Adipocyte (in vitro differentiated cells): Measurements from ENCODE around the gene CAMK2N1.
"Not testable (repeated sequence)": the region's sequence is repeated elsewhere in the genome, so short reads cannot be mapped to it uniquely, and the experiment has no call there.

ENCODE experiments used
- DNase-seq: peaks from one replicate; pipeline ENCODE4 v3.0.0-alpha.2; 2015; ENCODE audit warnings: low read depth
- H3K27me3 ChIP-seq: replicated peaks from 2 replicates; pipeline ENCODE4 v1.7.0; 2013; ENCODE audit warnings: mild to moderate bottlenecking, low read length, moderate library complexity; ENCODE audit not compliant: control insufficient read depth, insufficient read depth
- H3K36me3 ChIP-seq: 2 replicates; pipeline ENCODE4 v1.7.0; 2013; ENCODE audit warnings: low read length, mild to moderate bottlenecking, moderate library complexity; ENCODE audit not compliant: control insufficient read depth, insufficient read depth, severe bottlenecking
- H3K4me1 ChIP-seq: 2 replicates; pipeline ENCODE4 v1.7.0; 2013; ENCODE audit warnings: mild to moderate bottlenecking, low read length, moderate library complexity; ENCODE audit not compliant: control insufficient read depth, insufficient read depth
- H3K4me3 ChIP-seq: 2 replicates; pipeline ENCODE4 v1.7.0; 2013; ENCODE audit warnings: mild to moderate bottlenecking, low read length, moderate library complexity
- H3K9ac ChIP-seq: 2 replicates; pipeline ENCODE4 v1.7.0; 2013; ENCODE audit warnings: mild to moderate bottlenecking, low read length, moderate library complexity
- H3K9me3 ChIP-seq: 2 replicates; pipeline ENCODE4 v1.7.0; 2013; ENCODE audit warnings: mild to moderate bottlenecking, low read length, moderate library complexity; ENCODE audit not compliant: control insufficient read depth

Gene CAMK2N1

DNA sequence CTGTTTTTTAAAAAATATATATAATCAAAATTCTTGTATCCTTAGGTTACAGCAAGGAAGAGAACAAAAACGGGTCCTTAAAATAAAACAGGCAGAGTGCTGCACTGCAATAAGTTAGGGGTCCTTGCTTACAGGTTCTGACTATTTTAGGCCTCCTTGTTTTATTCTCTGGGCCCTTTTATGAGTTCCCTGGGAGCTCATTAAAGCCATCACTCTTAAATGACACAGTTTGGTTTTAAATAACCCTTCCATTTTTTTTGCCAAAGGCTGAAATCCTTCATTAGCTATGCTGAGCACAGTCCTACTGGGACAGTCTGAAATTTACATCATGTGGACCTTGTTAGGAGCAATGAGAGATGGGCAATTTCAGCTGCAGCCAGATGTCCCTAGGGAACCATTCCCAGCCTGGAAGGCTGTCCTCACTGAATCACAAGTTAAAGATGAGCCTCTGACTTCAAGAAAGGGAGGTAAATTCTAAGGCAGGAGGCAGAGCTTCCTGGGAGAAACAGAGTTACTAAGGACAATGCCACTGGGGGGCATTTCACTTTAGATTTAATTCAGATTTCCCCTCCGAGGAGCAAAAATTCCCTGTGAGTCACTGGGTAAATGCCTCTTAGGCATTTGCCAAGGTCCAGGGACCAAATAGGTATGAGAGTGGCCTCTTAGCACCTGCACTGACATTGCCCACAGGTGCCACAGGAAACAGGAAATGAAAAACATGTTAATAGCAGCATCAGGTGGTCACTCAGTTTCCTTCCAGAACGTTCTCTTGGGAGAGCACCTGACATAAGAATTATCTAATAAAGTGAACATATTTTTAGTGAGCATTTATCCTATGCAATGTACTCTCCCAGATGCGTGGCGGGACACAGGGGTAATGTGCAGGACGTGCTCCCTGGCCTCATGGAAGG is 25.8 kb upstream of the CAMK2N1 start:
- Histone ChIP-seq H3K4me3 (no peak overlapping the region), H3K27me3 (no peaks in the 10 kb centered on the region), H3K36me3 (no peaks in the 10 kb centered on the region), H3K9me3 (no peaks in the 10 kb centered on the region), H3K9ac (no peak overlapping the region), H3K4me1 (peaks cover 18% of the 10 kb centered on the region)
- no peak for DNase-seq

DNA sequence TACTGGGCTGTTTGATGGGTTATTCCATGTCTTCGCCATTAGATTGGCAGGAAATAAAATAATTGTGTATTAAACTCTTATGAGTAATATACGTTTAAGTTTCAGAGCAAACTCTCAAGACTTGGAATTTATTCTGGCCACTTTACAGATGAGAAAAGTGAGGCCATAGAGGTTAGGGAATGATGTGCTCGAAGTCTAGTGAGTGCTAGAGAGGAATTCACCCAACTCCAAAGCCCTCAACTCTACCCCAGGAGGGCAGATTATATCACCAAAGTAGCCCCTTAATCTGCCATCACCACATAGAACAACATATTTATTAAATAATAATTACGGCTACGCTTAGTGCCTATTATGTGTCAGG is 22.4 kb upstream of the CAMK2N1 start:
- no peaks in the 10 kb centered on the region for H3K9me3 ChIP-seq

DNA sequence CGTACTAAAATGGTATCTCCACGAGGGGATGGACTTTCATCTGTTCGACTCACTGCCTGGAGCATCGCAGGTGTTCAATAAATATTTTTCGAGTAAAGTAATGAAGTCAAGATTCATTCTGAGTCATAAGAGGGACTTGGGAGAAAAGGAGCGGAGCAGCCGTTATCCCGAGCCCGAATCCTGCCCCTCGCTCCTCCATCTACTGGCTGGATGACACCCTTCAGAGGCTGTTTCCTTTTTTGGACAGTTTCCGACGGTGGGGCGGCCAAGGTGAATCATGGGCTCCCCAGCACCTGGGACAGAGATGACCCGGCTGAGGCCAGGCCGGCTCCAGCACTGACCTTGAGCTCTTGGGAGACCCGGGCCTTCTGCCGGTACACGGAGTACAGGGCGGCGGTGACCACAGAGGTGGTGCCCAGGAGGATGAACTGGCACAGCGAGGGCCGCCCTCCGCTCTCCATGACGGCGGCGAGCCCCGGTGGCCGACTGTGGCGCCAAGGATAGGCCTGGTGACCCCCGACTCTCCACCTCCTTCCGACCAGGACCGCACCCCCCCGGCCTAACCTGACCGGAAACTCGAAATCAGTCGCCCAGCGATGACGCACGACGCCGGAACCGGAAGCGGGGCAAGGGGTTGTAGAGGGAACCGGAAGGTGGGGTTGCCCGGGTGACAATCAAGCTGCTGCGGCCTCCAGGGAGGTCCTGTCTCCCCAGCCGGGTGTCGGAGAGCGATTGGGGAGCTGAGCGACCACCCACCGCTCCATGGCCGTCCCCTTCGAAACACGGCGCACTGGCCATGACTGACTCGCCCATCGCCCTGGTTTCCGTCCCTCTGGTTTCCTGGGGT is 21.8 kb upstream of the CAMK2N1 start, which contains the start of gene MUL1:
TSS of gene MUL1 (minus strand) at position 588 of the 847 bp plus-strand sequence. CDS start at position 461, 127 bp downstream.
- H3K4me3 ChIP-seq: peak within 1 kb of the TSS; percentile 94
- peaks cover 5% of the 10 kb centered on the region for H3K36me3 ChIP-seq
- H3K9ac ChIP-seq: peak within 1 kb of the TSS; percentile 97
- H3K4me1 ChIP-seq: peaks cover 26% of the 10 kb centered on the region
- H3K9me3 ChIP-seq: no peaks in the 10 kb centered on the region
- DNase-seq: peak; percentile 97
- H3K27me3 ChIP-seq: no peaks in the 10 kb centered on the region

More for the DNA sequence above, 22.4 kb upstream of the CAMK2N1 start:
- H3K27me3 ChIP-seq: no peaks in the 10 kb centered on the region
- no peaks in the 10 kb centered on the region for H3K36me3 ChIP-seq
- peak overlapping the region; percentile 94 for H3K4me3 ChIP-seq
- no peak for DNase-seq
- H3K4me1 ChIP-seq: peaks cover 26% of the 10 kb centered on the region
- H3K9ac ChIP-seq: peak overlapping the region; percentile 97

DNA sequence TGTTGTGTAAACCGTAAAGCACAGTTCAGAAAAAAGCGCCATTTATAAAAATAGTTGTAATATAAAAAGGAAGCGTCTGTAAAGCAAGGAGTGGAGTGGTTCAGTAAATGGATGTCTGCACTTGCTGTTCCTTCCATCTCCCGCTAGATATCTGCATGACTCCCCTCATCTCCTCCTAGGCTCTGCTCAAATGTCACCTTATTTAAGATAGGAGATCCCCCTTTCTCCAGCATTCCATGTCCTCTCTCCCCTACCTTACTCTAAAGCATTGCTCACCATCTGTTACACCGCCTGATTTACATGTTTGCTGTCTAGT is 21.2 kb upstream of the CAMK2N1 start:
- no peaks in the 10 kb centered on the region for H3K9me3 ChIP-seq

DNA sequence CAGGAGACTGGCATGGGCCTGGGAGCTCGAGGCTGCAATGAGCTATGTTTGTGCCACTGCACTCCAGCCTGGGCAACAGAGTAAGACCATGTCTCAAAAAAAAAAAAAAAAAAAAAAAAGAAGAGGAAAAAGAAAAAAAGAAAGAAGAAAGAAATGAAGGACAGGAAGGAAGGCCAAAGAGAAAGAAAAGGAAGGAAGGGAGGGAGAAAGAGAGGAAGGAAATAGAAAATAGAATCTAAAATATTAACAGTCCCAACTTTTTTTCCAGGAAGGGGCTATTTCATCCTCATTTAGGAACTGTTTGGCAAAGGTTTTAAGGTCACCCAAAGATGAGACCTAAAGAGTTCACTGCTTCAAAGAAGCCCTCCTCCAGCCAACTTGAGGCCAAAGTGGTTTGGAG is 19.5 kb upstream of the CAMK2N1 start:
- Histone ChIP-seq H3K9ac (no peak overlapping the region), H3K27me3 (no peaks in the 10 kb centered on the region), H3K9me3 (no peaks in the 10 kb centered on the region), H3K36me3 (peaks cover 27% of the 10 kb centered on the region), H3K4me3 (no peak overlapping the region), H3K4me1 (peaks cover 19% of the 10 kb centered on the region)
- no peak for DNase-seq

More for the DNA sequence above, 21.2 kb upstream of the CAMK2N1 start:
- peaks cover 26% of the 10 kb centered on the region for H3K4me1 ChIP-seq
- H3K9ac ChIP-seq: peak overlapping the region; percentile 97
- H3K4me3 ChIP-seq: peak overlapping the region; percentile 94
- DNase-seq: no peak
- no peaks in the 10 kb centered on the region for H3K27me3 ChIP-seq
- H3K36me3 ChIP-seq: peaks cover 10% of the 10 kb centered on the region

DNA sequence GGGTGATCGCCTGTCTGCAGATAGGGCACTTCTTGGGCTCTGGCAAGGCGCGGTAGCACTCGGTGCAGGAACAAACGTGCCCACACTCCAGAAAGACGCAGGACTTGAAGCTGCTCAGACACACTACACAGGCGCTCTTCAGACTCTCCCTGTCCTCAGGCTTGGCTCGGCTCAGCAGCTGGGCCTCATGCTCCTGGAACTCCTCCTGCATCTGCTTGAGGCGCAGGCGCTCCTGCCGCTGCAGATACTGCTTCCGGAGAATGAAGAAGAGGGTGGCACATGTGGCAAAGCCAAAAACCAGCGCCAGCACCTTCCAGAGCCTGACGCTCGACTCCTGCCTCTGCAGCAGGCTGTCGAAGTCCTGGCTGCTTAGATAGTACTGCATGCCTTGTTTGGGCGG is 14.7 kb upstream of the CAMK2N1 start:
- peaks cover 2% of the 10 kb centered on the region for H3K4me1 ChIP-seq
- no peaks in the 10 kb centered on the region for H3K9me3 ChIP-seq
- peaks cover 54% of the 10 kb centered on the region for H3K36me3 ChIP-seq
- no peaks in the 10 kb centered on the region for H3K27me3 ChIP-seq
- H3K4me3 ChIP-seq: no peak overlapping the region
- no peak for DNase-seq
- H3K9ac ChIP-seq: no peak overlapping the region

DNA sequence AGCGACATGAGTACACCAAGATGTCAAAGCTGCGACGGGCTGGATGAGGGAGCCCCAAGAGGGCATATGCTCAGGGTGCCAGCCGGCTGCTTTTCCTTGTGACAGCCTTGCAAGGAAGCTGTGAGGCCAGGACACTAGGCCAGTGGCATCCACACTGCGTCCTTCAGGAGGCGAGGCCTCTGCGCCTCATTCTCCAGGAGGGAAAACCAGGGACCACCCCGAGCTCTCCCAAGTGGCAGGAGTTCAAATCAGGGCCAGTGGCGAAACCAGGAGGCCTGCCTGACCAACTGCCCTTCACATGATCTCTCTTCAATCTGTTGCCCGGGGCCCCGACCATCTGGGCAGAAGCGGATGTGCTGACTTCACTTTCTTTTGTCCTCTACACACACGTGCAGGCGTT is 13.7 kb upstream of the CAMK2N1 start:
- peaks cover 10% of the 10 kb centered on the region for H3K4me1 ChIP-seq
- H3K36me3 ChIP-seq: peaks cover 54% of the 10 kb centered on the region
- DNase-seq: no peak
- no peak overlapping the region for H3K9ac ChIP-seq
- H3K9me3 ChIP-seq: no peaks in the 10 kb centered on the region
- no peaks in the 10 kb centered on the region for H3K27me3 ChIP-seq
- H3K4me3 ChIP-seq: no peak overlapping the region

DNA sequence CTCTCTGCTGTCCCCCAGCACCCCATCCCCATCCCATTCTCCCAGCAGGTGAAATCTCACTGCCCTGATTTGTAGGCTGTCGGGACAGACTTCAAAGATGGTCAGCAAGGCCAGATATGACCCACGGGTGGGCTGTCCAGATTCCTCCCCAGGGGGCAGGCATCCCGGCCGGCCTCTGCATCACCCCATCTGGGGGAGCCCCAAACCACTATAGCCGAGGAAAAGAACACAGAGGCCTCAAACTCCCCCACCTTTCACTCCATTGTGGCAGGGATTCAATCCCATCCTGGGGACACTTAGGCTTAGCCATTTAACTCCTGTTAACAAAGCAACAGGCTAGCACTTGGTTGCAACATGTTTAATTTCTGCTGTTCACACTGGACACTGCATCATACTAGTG is 13.1 kb upstream of the CAMK2N1 start:
- H3K27me3 ChIP-seq: no peaks in the 10 kb centered on the region
- no peak for DNase-seq
- H3K9ac ChIP-seq: no peak overlapping the region
- H3K9me3 ChIP-seq: no peaks in the 10 kb centered on the region
- H3K4me1 ChIP-seq: peaks cover 16% of the 10 kb centered on the region
- H3K4me3 ChIP-seq: no peak overlapping the region
- peaks cover 54% of the 10 kb centered on the region for H3K36me3 ChIP-seq

DNA sequence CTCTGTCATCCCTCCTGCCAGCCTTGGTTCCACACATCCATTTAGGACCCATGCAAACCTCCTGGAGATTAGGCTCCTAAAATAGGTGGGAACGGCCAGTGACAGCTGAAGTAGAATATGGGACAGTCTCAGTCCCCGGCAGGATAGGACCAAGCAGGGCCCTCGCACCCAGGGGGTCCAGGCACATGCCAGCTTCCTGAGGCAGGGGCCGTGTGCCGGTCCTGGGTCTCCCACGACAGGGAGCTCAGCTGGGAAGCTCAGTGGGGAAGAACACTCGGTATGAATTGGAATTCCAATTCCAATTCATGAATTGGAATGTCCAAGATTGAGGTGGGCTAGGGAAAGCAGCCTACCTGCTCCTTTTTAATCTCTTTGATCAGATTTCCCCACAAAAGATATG is 12.1 kb upstream of the CAMK2N1 start:
- Histone ChIP-seq H3K4me3 (no peak overlapping the region), H3K36me3 (peaks cover 52% of the 10 kb centered on the region), H3K9me3 (no peaks in the 10 kb centered on the region)

DNA sequence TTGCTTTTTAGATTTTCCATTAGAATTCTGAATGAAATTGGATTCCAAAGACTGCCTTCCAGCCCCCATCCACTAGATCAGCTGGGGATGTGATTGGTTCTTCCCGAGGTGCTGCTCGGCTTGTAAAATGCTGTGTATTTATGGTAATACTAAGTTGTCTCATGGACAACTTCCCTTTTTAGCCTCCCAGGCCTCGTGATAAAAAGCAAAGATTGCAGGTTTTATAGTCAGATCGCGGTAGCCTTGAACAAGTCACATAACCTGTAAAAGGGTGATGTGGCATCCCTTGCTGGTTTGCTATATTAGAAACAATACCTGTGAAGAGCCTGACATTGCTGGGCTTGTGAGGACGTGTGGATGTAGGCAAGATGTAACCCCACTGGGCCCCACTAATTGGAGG is 11.5 kb upstream of the CAMK2N1 start:
- Histone ChIP-seq H3K4me3 (no peak overlapping the region), H3K9me3 (no peaks in the 10 kb centered on the region), H3K4me1 (peaks cover 20% of the 10 kb centered on the region), H3K27me3 (no peaks in the 10 kb centered on the region), H3K36me3 (peaks cover 46% of the 10 kb centered on the region), H3K9ac (no peak overlapping the region)
- no peak for DNase-seq

More for the DNA sequence above, 12.1 kb upstream of the CAMK2N1 start:
- no peak overlapping the region for H3K9ac ChIP-seq
- H3K27me3 ChIP-seq: no peaks in the 10 kb centered on the region
- peaks cover 20% of the 10 kb centered on the region for H3K4me1 ChIP-seq
- DNase-seq: no peak

DNA sequence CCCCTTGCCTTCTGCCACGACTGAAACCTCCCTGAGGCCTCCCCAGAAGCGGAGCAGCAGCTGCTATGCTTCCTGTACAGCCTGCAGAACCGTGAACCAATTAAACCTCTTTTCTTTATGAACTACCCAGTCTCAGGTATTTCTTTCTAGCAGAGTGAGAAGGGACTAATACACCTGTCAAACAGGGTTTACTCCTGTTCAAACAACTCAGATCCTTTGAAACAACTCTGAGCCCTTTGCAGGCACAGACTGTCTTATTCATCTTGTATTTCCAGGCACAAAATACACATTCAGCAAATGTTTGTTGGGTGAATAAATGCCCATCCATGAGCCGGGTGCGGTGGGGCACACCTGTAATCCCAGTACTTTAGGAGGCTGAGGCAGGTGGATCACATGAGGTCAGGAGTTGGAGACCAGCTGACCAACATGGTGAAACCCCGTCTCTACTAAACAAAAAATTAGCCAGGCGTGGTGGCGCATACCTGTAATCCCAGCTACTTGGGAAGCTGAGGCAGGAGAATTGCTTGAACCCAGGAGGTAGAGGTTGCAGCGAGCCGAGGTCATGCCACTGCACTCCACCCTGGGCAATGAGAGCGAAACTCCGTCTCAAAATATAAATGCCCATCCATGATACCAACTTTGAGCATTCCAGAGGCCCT is 10.8 kb upstream of the CAMK2N1 start:
- H3K9me3 ChIP-seq, DNase-seq, H3K9ac ChIP-seq, H3K27me3 ChIP-seq, H3K4me3 ChIP-seq: not testable (repeated sequence)
- Histone ChIP-seq H3K36me3 (peaks cover 41% of the 10 kb centered on the region), H3K4me1 (peaks cover 20% of the 10 kb centered on the region)
